ENCODE measurements around the gene SLC25A27. TPM values are rescaled to one million over a fixed set of nuclear protein-coding genes. Genes with fewer than 3 reads are reported as not detected.
A peak's percentile ranks its signal among the peaks of the same experiment; 100 is the strongest.

Gene SLC25A27
- polyA plus RNA-seq (2013, experiment 1 of 4) = 36.5 TPM
- polyA plus RNA-seq (2013, experiment 2 of 4) = 36.7 TPM
- polyA plus RNA-seq (2013, experiment 3 of 4) = 26.9 TPM
- 27.7 TPM for polyA plus RNA-seq (2013, experiment 4 of 4)

- Histone ChIP-seq H3K4me3 (ENCODE audit: insufficient read depth, low read depth, low read length) (peak within 1 kb of the TSS; percentile 91), H3K27ac (ENCODE audit: insufficient read depth, low read depth, low read length, poor library complexity, severe bottlenecking) (no peak within 1 kb of the TSS), H3K4me1 (ENCODE audit: control insufficient read depth, insufficient read depth, low read length) (peaks cover 8% of the 10 kb centered on the region), H3K9me3 (ENCODE audit: control insufficient read depth, low read length) (no peaks in the 10 kb centered on the region), H3K36me3 (ENCODE audit: control insufficient read depth, insufficient read depth, low read length) (no peaks in the 10 kb centered on the region), H3K27me3 (ENCODE audit: control insufficient read depth, insufficient read depth, low read length, poor library complexity, severe bottlenecking) (peaks cover 22% of the 10 kb centered on the region)
- WGBS, 2 experiments = 0% methylated on average over 72 of the region's 72 CpGs
Observed at GRCh38 chr6:46652603-46653438, at the start of gene SLC25A27, which contains the start of gene CYP39A1. Gene SLC25A27, plus strand, starts transcription at chr6:46652975. Its CDS starts 218 bp downstream, at chr6:46653193. Gene CYP39A1, minus strand, starts transcription at chr6:46652818. Its CDS starts 236 bp downstream, at chr6:46652582.

- no peaks in the 10 kb centered on the region for H3K36me3 ChIP-seq (ENCODE audit: control insufficient read depth, insufficient read depth, low read length)
- no peaks in the 10 kb centered on the region for H3K4me1 ChIP-seq (ENCODE audit: control insufficient read depth, insufficient read depth, low read length)
- H3K9me3 ChIP-seq (ENCODE audit: control insufficient read depth, low read length) = no peaks in the 10 kb centered on the region
- no peak overlapping the region for H3K4me3 ChIP-seq (ENCODE audit: insufficient read depth, low read depth, low read length)
- H3K27ac ChIP-seq (ENCODE audit: insufficient read depth, low read depth, low read length, poor library complexity, severe bottlenecking) = no peak overlapping the region
- 91 to 97% methylated on average over 3 of the region's 3 CpGs for WGBS, 2 experiments
- H3K27me3 ChIP-seq (ENCODE audit: control insufficient read depth, insufficient read depth, low read length, poor library complexity, severe bottlenecking) = no peaks in the 10 kb centered on the region
Observed at GRCh38 chr6:46605091-46605797, 47.5 kb upstream of the SLC25A27 start.

GRCh38 chr6:46606338-46606737, 46.4 kb upstream of the SLC25A27 start:
- H3K4me3 ChIP-seq (ENCODE audit: insufficient read depth, low read depth, low read length) = no peak overlapping the region
- 90 to 100% methylated on average over 2 of the region's 3 CpGs for WGBS, 2 experiments
- H3K27me3 ChIP-seq (ENCODE audit: control insufficient read depth, insufficient read depth, low read length, poor library complexity, severe bottlenecking) = no peaks in the 10 kb centered on the region
- no peaks in the 10 kb centered on the region for H3K36me3 ChIP-seq (ENCODE audit: control insufficient read depth, insufficient read depth, low read length)
- no peaks in the 10 kb centered on the region for H3K4me1 ChIP-seq (ENCODE audit: control insufficient read depth, insufficient read depth, low read length)
- no peaks in the 10 kb centered on the region for H3K9me3 ChIP-seq (ENCODE audit: control insufficient read depth, low read length)
- no peak overlapping the region for H3K27ac ChIP-seq (ENCODE audit: insufficient read depth, low read depth, low read length, poor library complexity, severe bottlenecking)

GRCh38 chr6:46610862-46611553, 41.8 kb upstream of the SLC25A27 start:
- no peaks in the 10 kb centered on the region for H3K36me3 ChIP-seq (ENCODE audit: control insufficient read depth, insufficient read depth, low read length)
- H3K27ac ChIP-seq (ENCODE audit: insufficient read depth, low read depth, low read length, poor library complexity, severe bottlenecking) = no peak overlapping the region
- H3K9me3 ChIP-seq (ENCODE audit: control insufficient read depth, low read length) = no peaks in the 10 kb centered on the region
- WGBS, 2 experiments = 80 to 89% methylated on average over 3 of the region's 3 CpGs
- H3K4me3 ChIP-seq (ENCODE audit: insufficient read depth, low read depth, low read length) = no peak overlapping the region
- no peaks in the 10 kb centered on the region for H3K4me1 ChIP-seq (ENCODE audit: control insufficient read depth, insufficient read depth, low read length)
- H3K27me3 ChIP-seq (ENCODE audit: control insufficient read depth, insufficient read depth, low read length, poor library complexity, severe bottlenecking) = no peaks in the 10 kb centered on the region

GRCh38 chr6:46612645-46613044, 40.1 kb upstream of the SLC25A27 start:
- Histone ChIP-seq H3K4me3 (ENCODE audit: insufficient read depth, low read depth, low read length) (no peak overlapping the region), H3K27me3 (ENCODE audit: control insufficient read depth, insufficient read depth, low read length, poor library complexity, severe bottlenecking) (no peaks in the 10 kb centered on the region), H3K9me3 (ENCODE audit: control insufficient read depth, low read length) (no peaks in the 10 kb centered on the region), H3K4me1 (ENCODE audit: control insufficient read depth, insufficient read depth, low read length) (no peaks in the 10 kb centered on the region), H3K27ac (ENCODE audit: insufficient read depth, low read depth, low read length, poor library complexity, severe bottlenecking) (no peak overlapping the region), H3K36me3 (ENCODE audit: control insufficient read depth, insufficient read depth, low read length) (no peaks in the 10 kb centered on the region)
- 92 to 93% methylated on average over 2 of the region's 2 CpGs for WGBS, 2 experiments

- no peaks in the 10 kb centered on the region for H3K27me3 ChIP-seq (ENCODE audit: control insufficient read depth, insufficient read depth, low read length, poor library complexity, severe bottlenecking)
- no peak overlapping the region for H3K4me3 ChIP-seq (ENCODE audit: insufficient read depth, low read depth, low read length)
- WGBS, 2 experiments = 88 to 95% methylated on average over 1 of the region's 1 CpG
- H3K27ac ChIP-seq (ENCODE audit: insufficient read depth, low read depth, low read length, poor library complexity, severe bottlenecking) = no peak overlapping the region
- H3K9me3 ChIP-seq (ENCODE audit: control insufficient read depth, low read length) = no peaks in the 10 kb centered on the region
- H3K36me3 ChIP-seq (ENCODE audit: control insufficient read depth, insufficient read depth, low read length) = no peaks in the 10 kb centered on the region
- no peaks in the 10 kb centered on the region for H3K4me1 ChIP-seq (ENCODE audit: control insufficient read depth, insufficient read depth, low read length)
Observed at GRCh38 chr6:46618726-46619125, 34.0 kb upstream of the SLC25A27 start.

- Histone ChIP-seq H3K9me3 (ENCODE audit: control insufficient read depth, low read length) (no peaks in the 10 kb centered on the region), H3K4me1 (ENCODE audit: control insufficient read depth, insufficient read depth, low read length) (no peaks in the 10 kb centered on the region), H3K4me3 (ENCODE audit: insufficient read depth, low read depth, low read length) (no peak overlapping the region), H3K27ac (ENCODE audit: insufficient read depth, low read depth, low read length, poor library complexity, severe bottlenecking) (no peak overlapping the region), H3K27me3 (ENCODE audit: control insufficient read depth, insufficient read depth, low read length, poor library complexity, severe bottlenecking) (no peaks in the 10 kb centered on the region), H3K36me3 (ENCODE audit: control insufficient read depth, insufficient read depth, low read length) (no peaks in the 10 kb centered on the region)
- WGBS, 2 experiments = 33 to 39% methylated on average over 1 to 2 of the region's 3 CpGs
Observed at GRCh38 chr6:46626228-46626909, 26.4 kb upstream of the SLC25A27 start.

GRCh38 chr6:46626976-46627375, 25.8 kb upstream of the SLC25A27 start:
- Histone ChIP-seq H3K4me1 (ENCODE audit: control insufficient read depth, insufficient read depth, low read length) (no peaks in the 10 kb centered on the region), H3K27me3 (ENCODE audit: control insufficient read depth, insufficient read depth, low read length, poor library complexity, severe bottlenecking) (no peaks in the 10 kb centered on the region), H3K27ac (ENCODE audit: insufficient read depth, low read depth, low read length, poor library complexity, severe bottlenecking) (no peak overlapping the region), H3K4me3 (ENCODE audit: insufficient read depth, low read depth, low read length) (no peak overlapping the region), H3K36me3 (ENCODE audit: control insufficient read depth, insufficient read depth, low read length) (no peaks in the 10 kb centered on the region), H3K9me3 (ENCODE audit: control insufficient read depth, low read length) (no peaks in the 10 kb centered on the region)
- 88 to 100% methylated on average over 1 to 4 of the region's 4 CpGs for WGBS, 2 experiments

GRCh38 chr6:46628498-46628897, 24.3 kb upstream of the SLC25A27 start:
- 94 to 95% methylated on average over 1 of the region's 1 CpG for WGBS, 2 experiments
- H3K27ac ChIP-seq (ENCODE audit: insufficient read depth, low read depth, low read length, poor library complexity, severe bottlenecking) = no peak overlapping the region
- no peaks in the 10 kb centered on the region for H3K4me1 ChIP-seq (ENCODE audit: control insufficient read depth, insufficient read depth, low read length)
- no peaks in the 10 kb centered on the region for H3K9me3 ChIP-seq (ENCODE audit: control insufficient read depth, low read length)
- no peak overlapping the region for H3K4me3 ChIP-seq (ENCODE audit: insufficient read depth, low read depth, low read length)
- no peaks in the 10 kb centered on the region for H3K36me3 ChIP-seq (ENCODE audit: control insufficient read depth, insufficient read depth, low read length)
- H3K27me3 ChIP-seq (ENCODE audit: control insufficient read depth, insufficient read depth, low read length, poor library complexity, severe bottlenecking) = no peaks in the 10 kb centered on the region
